Right atrium auricular region (tissue), 2 donors: ENCODE measurements around the gene SIMC1. TPM values are rescaled to one million over a fixed set of nuclear protein-coding genes. Genes with fewer than 3 reads are reported as not detected.
A peak's percentile ranks its signal among the peaks of the same experiment; 100 is the strongest.

Experiments
- DNase-seq: peaks from one replicate; pipeline ENCODE4 v3.0.0-alpha.2; 2019; ENCODE audit warnings: low spot score
- H3K27ac ChIP-seq, 2 donors: fragments of 200-600 bp; sonication (generic); 1 replicate in 1 of 2; 2 replicates in 1 of 2; pipeline ENCODE4 v1.5.1; 2016 to 2019
- H3K27me3 ChIP-seq, 2 donors: fragments of 200-600 bp; sonication (generic); one replicate each; pipeline versions ENCODE4 v1.5.1 to v1.6.0; 2017 to 2019
- H3K36me3 ChIP-seq: fragments of 200-600 bp; sonication (generic); one replicate; pipeline ENCODE4 v1.5.1; 2016
- H3K4me1 ChIP-seq, 2 donors: fragments of 200-600 bp; sonication (generic); one replicate each; pipeline versions ENCODE4 v1.5.1 to v1.6.0; 2017 to 2019
- H3K4me3 ChIP-seq, 2 donors: fragments of 200-600 bp; sonication (generic); 1 replicate in 1 of 2; 2 replicates in 1 of 2; pipeline ENCODE4 v1.5.1; 2017 to 2019; ENCODE audit warnings: mild to moderate bottlenecking in 1 of 2, moderate library complexity in 1 of 2
- H3K9me3 ChIP-seq, 2 donors: fragments of 200-600 bp; sonication (generic); one replicate each; pipeline ENCODE4 v1.5.1; 2019
- microRNA counts, 2 donors: library from miRNA; unstranded; fragments of <30 nt; microRNA quantifications; one replicate each; lab custom pipeline; 2016 to 2017
- microRNA-seq, 2 donors: library from miRNA; unstranded; fragments of <30 nt; microRNA quantifications; one replicate each; pipeline ENCODE4, GENCODE V29; 2016 to 2017; ENCODE audit warnings: borderline number of aligned reads in 2 of 2, borderline replicate concordance in 1 of 2
- total RNA-seq, 2 donors: library from RNA; depleted of rRNA; stranded (reverse); fragments of >200 nt; gene quantifications; one replicate each; pipeline ENCODE4 v1.1.0, GENCODE V29; 2016
- TF ChIP-seq, protein P1 (sequence below), 2 donors: fragments of 200-600 bp; sonication (generic); IDR thresholded peaks; one replicate each; pipeline ENCODE4 v1.5.1; 2019; ENCODE audit warnings: antibody characterized with exemption in 2 of 2

The SIMC1 gene
- total RNA-seq, 2 donors from 2014 or later, result 5.2 to 9.1 TPM

- Histone ChIP-seq H3K27me3 (no peaks in the 10 kb centered on the region), H3K4me1 (peaks cover 0 to 31% of the 10 kb centered on the region in 2 donors), H3K9me3 (no peaks in the 10 kb centered on the region), H3K27ac (peak overlapping the region; percentile 79 to 80), H3K4me3 (no peak overlapping the region), H3K36me3 (peaks cover 43% of the 10 kb centered on the region)
- TF ChIP-seq, protein P1, sequence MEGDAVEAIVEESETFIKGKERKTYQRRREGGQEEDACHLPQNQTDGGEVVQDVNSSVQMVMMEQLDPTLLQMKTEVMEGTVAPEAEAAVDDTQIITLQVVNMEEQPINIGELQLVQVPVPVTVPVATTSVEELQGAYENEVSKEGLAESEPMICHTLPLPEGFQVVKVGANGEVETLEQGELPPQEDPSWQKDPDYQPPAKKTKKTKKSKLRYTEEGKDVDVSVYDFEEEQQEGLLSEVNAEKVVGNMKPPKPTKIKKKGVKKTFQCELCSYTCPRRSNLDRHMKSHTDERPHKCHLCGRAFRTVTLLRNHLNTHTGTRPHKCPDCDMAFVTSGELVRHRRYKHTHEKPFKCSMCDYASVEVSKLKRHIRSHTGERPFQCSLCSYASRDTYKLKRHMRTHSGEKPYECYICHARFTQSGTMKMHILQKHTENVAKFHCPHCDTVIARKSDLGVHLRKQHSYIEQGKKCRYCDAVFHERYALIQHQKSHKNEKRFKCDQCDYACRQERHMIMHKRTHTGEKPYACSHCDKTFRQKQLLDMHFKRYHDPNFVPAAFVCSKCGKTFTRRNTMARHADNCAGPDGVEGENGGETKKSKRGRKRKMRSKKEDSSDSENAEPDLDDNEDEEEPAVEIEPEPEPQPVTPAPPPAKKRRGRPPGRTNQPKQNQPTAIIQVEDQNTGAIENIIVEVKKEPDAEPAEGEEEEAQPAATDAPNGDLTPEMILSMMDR (IDR thresholded peaks at IDR 0.05), result no peak
- no peak for DNase-seq
Measured at GRCh38 chr5:176394881-176395675, 156.9 kb downstream of the SIMC1 start.

MicroRNAs encoded within 50 kb of the gene (microRNA counts, 767-probe panel; counts per million panel counts)
- 0 to 178 counts per million in 2 donors for microRNA hsa-miR-1271-5p (lab: Ali Mortazavi, UCI)

Small RNAs within 50 kb of the gene (microRNA-seq; reads per million reads assigned to microRNA genes)
- 8.5 to 9.2 reads per million in 2 donors for gene MIR1271

Other genes starting within 250 kb of the SIMC1 start
- gene KIAA1191, start 123.3 kb downstream of the SIMC1 start, total RNA-seq, result 100 to 1,000 TPM; 118 to 141 TPM
- 1 to 10 TPM; 4.0 to 5.8 TPM for gene ARL10, start 127.1 kb downstream of the SIMC1 start, total RNA-seq
- 10 to 100 TPM; 11.8 to 16.0 TPM for gene NOP16, start 150.2 kb downstream of the SIMC1 start, total RNA-seq
- gene HIGD2A, start 150.3 kb downstream of the SIMC1 start, total RNA-seq, result 100 to 1,000 TPM; 231 to 249 TPM
- gene CLTB, start 178.1 kb downstream of the SIMC1 start, total RNA-seq, result 100 to 1,000 TPM; 241 to 341 TPM
- 10 to 100 TPM; 14.4 to 19.5 TPM for gene FAF2, start 210.0 kb downstream of the SIMC1 start, total RNA-seq